DMS79 treated with DMSO at 0.1 percent for 48 hours (cell line): ENCODE results near the gene UBE2J2.
A peak's percentile ranks its signal among the peaks of the same experiment; 100 is the strongest.

ENCODE experiments used
- DNase-seq: peaks from one replicate; lab custom pipeline; 2025; lab: John Stamatoyannopoulos, UW

Gene UBE2J2

GRCh38 chr1:1309251-1310108 lies 35.8 kb upstream of the UBE2J2 start:
- no peak for DNase-seq

- no peak for DNase-seq
Measured at GRCh38 chr1:1308756-1309250, 35.1 kb upstream of the UBE2J2 start.

DNA sequence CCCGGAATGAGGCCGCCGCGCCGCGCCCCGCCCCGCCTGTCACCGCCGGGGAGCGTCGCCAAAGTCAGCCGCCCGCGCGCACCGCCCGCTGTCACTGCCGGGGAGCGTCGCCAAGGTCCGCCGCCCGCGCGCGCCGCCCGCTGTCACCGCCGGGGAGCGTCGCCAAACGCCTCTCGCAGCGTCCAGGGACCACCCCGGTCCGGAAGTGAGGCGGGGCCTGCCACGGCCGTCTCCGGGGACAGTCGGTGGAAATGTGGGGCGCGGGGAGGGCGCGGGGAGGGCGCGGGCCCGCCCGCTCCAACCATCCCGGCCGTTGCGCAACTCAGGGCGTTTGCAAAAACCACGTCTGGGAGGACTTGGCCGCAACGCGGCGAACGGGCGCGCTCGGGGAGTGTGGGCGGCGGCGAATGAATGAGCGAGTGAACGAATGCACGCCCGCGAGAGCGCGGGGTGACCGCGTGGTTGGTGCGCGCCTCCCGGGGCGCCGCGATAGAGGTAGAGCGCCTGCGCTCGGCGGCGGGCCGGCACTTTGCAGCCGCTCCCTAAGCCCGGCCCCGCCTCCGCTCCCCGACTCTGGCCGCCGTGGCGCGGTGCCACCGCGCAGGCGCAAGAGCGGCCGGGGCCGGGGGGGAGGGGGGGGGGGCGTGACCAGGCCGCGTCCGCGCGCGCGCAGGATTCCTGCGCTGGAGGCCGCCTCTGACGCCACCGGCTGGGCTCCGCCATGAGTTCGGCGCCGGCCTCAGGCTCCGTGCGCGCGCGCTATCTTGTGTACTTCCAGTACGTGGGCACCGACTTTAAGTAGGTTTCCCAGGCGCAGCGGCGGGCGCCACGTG lies 34.5 kb upstream of the UBE2J2 start, which contains the start of the genes ACAP3 and PUSL1:
Gene ACAP3 (minus strand): TSS at position 8 of the 833 bp plus-strand sequence. CDS start 115 bp downstream, outside the sequence.
Gene PUSL1 (plus strand): TSS at position 675 of the 833 bp plus-strand sequence. CDS start 47 bp downstream, at position 722.
- DNase-seq: peak; percentile 74

DNA sequence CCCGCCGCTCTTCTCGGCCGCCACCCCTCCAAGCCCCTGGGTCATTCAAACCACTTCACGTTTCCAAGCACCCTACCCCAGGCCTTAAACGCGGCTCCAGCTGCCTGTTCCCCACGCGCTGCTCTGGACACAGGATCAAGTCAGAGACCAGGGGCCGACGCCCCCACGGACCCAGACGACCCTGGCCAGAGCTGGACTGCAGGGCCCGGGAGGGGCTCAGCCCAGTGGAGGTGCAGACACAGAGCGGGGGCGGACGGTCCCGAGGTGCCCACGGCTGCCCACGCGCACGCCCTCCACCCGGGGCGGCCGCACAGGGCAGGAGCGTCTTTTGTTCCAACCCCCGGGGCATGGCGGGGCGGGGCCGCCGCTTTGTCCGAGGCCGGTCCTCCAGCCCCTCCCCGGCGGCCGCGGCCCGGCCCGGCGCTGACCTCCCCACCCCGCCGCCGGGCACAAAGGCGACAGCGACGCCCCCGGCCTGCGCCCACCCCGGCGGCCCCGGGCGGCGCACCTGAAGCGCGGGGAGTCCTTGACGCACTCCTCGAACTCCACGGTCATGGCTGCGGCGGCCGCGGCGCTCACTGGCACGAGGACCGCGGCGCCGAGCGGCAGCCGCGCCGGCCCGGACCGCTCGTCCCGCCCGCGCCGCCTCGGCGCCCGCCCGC lies 33.7 kb upstream of the UBE2J2 start:
- DNase-seq: no peak

- no peak for DNase-seq
Measured at GRCh38 chr1:1306661-1307260, 33.1 kb upstream of the UBE2J2 start.

- DNase-seq: no peak
Measured at GRCh38 chr1:1306070-1306660, 32.5 kb upstream of the UBE2J2 start.

DNA sequence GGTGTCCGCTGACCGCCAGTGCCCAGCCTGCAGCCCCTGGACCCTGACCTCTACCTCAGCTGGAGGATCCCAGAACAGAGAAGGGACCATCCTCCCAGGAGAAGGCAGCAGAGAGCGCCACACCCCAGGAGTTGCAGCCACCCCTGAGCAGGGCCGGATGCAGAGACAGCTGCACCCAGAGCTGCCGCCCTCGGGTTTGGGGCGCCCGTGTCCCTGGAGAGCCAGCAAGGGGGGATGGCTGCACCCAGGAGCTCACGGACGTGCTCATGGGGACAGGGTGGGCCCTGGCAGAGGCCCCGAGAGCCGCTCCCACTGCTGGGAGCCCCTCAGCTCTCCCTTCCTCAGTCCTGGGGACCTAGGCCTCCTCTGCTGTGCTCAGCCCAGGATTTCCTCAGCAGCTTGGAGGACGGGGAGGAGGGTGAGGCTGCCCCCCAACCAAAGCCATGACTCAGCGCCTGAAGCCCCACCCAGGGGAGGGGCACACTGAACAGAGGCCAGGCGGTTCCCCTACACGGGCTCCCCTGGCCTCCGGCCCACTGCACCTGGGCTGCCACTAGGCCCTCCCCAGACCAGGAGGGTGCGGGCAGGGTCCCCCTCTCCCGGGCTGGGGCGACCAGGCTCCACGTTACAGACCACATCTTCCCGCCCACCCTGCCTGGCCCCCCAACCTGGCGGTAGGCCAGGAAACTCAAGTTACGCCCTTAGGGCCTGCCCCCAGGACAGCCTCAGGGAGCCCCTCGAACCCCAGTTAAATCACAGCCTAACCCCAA lies 31.8 kb upstream of the UBE2J2 start:
- DNase-seq: peak; percentile 39

- peak; percentile 54 for DNase-seq
Measured at GRCh38 chr1:1304331-1305299, 31.0 kb upstream of the UBE2J2 start.

GRCh38 chr1:1303736-1304135 lies 30.1 kb upstream of the UBE2J2 start:
- no peak for DNase-seq

DNA sequence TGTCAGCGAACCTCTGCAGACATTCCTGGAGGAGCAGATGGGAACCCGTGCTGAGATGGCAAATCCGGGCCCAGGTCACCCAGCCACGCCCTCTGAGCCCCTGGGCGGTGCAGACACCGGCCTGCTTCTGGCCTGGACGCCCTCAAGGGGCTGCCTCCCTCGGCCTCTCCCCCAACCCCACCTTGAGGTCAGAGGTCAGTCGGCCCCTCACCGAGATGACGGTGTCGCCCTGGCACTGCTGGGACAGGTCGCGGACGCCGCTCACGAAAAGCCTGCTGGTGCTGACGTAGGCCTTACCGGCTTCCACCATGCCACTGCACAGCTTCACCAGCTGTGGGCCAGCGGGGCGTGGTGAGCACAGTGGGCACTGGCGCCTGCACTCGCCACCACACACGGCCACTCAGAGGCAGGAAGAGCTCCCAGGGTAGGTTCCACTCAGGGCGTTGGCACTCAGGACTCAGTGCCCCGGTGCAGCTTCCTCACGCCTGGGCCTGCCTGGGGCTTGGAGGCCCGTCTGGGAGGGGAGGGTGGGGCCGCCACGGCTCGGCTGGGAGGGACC lies 29.4 kb upstream of the UBE2J2 start:
- DNase-seq: no peak

- DNase-seq: no peak
Measured at GRCh38 chr1:1302006-1302430, 28.4 kb upstream of the UBE2J2 start.

DNA sequence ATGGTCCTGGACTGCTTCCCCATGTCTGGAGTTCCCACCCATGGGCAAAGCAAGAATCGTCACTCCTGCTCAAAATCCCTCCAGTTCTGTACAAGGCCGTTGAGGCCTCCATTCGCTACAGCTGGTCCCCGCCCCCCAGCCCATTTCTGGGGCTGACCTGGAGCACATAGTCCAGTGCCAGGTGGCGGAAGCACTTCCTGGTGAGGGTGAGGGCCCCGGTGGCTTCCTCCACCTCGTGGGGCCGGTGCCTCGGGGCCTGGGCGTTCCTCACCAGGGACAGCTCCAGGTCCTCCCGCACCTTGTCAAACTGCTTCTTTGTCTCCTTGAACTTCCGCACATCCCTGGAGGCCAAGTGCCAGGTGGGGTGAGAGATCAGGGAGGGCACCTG lies 26.7 kb upstream of the UBE2J2 start:
- DNase-seq: no peak

- no peak for DNase-seq
Measured at GRCh38 chr1:1299686-1300351, 26.2 kb upstream of the UBE2J2 start.

GRCh38 chr1:1298861-1299685 lies 25.4 kb upstream of the UBE2J2 start:
- no peak for DNase-seq

GRCh38 chr1:1297802-1298424 lies 24.3 kb upstream of the UBE2J2 start:
- DNase-seq: no peak

DNA sequence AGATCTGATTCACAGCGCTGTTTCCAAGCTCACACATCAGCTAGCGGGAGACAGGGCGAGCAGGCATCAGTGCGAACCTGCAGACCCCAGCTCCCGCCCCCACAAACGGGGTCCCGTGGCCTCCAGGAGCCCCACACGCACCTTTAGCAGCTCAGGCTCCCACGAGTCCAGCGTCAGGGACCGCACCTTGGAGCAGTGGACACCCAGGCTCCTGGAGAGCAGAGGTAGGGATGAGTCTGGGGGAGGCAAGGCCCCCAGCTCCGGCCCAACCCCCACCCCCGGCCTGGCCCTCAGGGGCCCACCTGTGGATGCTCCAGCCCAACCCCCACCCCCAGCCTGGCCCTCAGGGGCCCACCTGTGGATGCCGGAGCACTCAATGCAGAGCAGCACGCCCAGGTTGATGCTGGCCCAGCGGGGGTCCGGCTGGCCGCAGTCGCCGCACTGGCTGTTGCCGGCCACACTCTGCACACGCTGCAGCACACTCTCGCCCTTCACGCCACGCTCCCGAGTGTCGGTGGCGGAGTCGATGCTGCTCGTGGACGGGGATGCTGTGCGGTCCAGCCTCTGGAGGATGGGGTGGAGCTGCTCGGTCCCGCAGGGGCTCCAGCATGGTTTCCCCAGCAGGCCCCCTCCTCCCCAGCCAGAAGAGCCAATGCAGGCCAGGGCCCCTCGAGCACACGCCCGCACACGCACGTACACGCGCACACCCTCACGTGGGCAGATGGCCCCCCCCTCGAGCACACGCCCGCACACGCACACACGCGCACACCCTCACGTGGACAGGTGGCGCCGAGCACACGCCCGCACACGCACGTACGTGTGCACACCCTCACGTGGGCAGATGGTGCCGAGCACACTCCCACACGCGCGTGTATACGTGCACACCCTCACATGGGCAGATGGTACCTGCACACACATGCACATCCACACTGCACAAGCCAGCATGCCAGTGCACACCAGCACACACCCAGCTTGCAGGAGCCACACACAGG lies 22.7 kb upstream of the UBE2J2 start:
- no peak for DNase-seq
